Keratinocyte (primary cell): ENCODE measurements around the gene FANCL.

Experiments
- CTCF ChIP-seq, 3 experiments: IDR thresholded peaks in 1 of 3; conservative IDR thresholded peaks in 1 of 3; optimal IDR thresholded peaks in 1 of 3; 2 replicates in 2 of 3; 3 replicates in 1 of 3; pipeline versions ENCODE3 to v1.5.1; 2011; ENCODE audit warnings: low read length in 3 of 3, mild to moderate bottlenecking in 3 of 3, moderate library complexity in 2 of 3, control low read depth in 1 of 3, inconsistent platforms in 1 of 3; ENCODE audit not compliant: insufficient read depth in 2 of 3; ENCODE audit errors: extremely low read depth in 1 of 3
- EZH2 ChIP-seq: IDR thresholded peaks from one replicate; pipeline ENCODE4 v1.6.1; 2012; ENCODE audit warnings: inconsistent platforms, mild to moderate bottlenecking, low read length, moderate library complexity

GRCh38 chr2:58261209-58261608 lies 20.1 kb upstream of the FANCL start:
- TF ChIP-seq CTCF (optimal IDR thresholded peaks at IDR 0.05 in 1 of 3, IDR thresholded peaks at IDR 0.05 in 1 of 3, conservative IDR thresholded peaks at IDR 0.05 in 1 of 3; ENCODE audit: extremely low read depth in 1 of 3, insufficient read depth in 2 of 3, low read length in 3 of 3), result no peak
- no peak for TF ChIP-seq EZH2
